ENCODE data around the gene SKP1.

SKP1 gene

DNA sequence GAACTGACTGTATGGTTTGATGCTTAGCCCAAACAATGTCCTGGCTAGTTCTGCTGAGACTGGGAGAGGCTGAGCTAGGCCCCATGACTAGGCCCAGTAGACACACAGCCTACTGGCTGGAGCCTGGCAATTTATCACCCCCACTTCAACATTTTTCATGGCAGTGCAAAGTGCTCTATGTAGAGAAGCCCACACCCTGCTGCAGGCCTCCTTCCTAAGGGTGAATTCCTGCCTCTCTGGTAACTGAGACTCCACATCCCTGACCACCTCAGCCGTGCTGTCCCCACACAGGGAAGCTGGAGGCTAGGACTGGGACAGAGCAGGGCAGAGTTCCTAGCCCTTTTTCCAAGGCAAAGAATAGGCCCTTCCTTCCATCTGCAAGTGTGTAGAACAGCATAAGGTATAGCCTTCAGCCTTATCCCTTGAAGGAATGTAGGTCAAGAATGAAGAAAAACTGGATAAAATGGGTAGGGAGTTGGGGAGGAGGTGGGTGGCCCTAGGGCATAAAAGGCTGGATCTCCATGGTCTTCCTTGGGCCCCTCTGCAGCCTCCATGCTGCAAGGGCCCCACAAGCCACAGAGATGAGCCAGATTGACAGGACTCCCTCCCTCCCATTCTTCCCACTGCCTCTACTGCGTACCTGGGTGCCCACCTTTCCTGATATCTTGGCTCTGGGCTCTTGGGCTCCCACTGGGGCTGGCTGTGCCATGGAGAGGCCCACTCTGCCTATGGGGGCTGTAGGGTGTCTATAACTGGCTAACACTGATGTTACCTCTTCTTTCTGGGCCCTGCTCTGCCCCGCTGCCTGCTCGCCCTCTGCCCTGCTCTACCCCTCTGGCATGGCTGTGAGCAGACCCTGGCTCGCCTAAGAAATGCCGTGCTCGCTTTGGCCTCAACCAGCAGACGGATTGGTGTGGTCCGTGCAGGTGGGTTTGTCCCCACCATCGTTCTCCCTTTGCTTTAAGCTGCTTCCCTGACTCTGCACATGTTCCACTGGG is 32.5 kb downstream of the SKP1 start:
- DNase-seq (ENCODE audit: low read depth) = no peak

DNA sequence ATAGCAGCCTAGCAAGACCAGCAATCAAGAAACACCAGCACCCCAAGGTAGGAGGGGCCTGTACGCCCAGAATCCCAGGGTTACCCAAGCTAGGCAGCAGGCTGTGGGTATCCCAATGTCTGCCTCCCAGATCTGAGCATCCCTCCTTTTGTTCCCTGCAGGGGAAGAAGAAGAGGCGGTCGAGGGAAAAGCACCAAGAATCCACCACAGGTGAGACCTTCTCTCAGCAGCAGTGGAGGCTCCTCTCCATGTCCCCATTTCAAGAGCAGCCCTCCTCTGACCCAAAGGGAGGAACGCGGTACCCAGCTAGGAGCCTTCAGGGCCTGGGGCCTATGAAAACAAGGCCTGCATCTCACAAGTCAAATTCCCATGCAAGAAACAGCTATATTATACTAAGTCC is 33.3 kb downstream of the SKP1 start:
- no peak for DNase-seq (ENCODE audit: low read depth)

DNA sequence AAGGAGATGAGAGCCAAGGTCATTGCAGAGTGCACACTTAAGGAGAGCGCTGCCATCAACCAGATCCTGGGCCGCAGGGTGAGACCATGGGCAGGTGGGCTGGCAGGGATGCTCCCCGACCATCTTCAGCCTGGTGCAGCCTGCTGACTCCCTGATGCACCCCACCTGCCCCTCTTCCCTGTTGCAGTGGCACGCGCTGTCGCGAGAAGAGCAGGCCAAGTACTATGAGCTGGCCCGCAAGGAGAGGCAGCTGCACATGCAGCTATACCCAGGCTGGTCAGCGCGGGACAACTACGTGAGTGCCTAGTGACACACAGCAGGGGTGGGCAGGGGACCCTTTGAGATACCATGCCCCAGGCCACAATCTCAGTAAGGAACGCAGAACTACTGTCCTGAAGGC is 33.9 kb downstream of the SKP1 start:
- DNase-seq (ENCODE audit: low read depth) = no peak

DNA sequence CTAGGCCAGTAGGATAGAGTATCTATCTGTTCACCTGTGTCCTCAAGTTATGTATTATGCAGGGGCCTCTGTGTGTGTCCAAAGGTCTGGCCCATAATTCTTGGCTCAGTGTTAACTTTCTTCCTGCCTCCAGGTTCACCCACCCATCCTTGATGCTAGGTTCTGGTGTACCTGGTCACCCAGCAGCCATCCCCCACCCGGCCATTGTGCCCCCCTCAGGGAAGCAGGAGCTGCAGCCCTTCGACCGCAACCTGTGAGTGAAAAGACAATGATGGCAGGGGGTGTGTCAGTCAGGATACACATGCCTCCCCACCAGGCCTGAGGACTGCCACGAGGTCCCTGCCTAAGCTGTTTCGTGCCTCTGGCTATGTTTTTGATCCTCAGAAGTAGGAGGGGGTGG is 34.7 kb downstream of the SKP1 start:
- no peak for DNase-seq (ENCODE audit: low read depth)

DNA sequence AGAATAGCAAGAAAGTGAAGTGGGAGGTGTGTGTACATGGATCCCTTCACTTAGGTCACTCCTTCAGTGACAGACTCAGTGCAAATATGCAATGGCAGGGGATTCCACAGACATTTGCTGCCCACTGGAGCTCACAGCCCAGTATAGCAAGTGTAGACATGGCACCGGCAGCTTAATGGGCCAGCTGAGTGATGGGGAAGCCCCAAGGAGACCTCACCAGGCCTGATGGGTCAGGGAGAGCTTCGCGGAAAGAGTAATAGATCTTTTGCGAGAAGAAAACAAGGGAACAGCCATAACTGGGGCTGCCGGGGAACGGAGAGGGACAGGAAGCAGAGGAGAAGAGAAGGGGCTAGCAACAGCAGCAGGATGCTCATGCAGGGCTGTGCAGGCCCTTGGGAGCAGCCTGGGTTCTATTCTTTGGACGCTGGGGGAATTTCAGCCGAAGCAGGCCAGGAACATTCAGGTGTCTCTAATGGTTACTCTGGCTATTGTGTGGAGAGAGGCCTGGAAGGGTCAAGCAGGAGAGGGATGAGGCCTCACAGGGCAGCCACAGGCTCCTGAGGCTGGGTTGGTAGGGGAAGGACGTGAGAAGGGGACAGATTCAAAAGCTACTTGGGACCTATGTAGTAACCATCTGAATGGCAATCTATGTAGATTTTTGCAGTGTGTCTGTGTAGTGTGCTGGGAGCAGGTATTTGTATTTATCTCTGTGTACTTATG is 35.3 kb downstream of the SKP1 start:
- DNase-seq (ENCODE audit: low read depth) = no peak

DNA sequence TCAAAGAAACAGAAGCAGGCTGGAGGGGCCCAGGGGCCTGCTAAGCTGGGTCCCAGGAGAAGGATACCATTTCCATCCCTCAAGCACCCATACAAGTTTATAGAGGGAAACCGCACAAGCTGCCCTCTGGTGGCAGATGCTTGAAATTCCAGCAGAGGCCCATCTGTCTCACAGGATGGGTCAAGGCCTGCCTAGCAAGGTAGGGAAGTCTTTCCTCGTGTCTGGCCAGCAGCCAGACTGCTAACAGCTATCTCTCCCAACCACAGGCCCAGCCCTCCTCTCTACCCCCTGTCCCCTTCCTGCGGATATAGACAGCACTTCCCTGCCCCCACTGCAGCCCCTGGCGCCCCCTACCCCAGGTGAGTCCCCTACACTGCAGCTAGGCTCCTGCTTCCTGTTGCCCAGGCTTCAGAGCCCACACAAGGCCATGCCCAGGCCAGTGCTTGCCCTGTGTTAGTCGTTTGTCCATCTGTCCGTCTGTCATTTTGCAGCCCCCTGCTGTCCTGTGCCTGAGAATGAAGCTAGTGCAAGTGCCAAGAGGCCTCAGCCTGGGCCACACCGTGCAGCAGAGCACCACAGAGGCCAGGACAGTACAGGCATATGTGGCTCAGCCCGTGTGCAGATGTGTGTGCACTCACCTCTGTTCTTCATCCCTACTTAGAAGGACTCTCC is 36.1 kb downstream of the SKP1 start:
- no peak for DNase-seq (ENCODE audit: low read depth)

DNA sequence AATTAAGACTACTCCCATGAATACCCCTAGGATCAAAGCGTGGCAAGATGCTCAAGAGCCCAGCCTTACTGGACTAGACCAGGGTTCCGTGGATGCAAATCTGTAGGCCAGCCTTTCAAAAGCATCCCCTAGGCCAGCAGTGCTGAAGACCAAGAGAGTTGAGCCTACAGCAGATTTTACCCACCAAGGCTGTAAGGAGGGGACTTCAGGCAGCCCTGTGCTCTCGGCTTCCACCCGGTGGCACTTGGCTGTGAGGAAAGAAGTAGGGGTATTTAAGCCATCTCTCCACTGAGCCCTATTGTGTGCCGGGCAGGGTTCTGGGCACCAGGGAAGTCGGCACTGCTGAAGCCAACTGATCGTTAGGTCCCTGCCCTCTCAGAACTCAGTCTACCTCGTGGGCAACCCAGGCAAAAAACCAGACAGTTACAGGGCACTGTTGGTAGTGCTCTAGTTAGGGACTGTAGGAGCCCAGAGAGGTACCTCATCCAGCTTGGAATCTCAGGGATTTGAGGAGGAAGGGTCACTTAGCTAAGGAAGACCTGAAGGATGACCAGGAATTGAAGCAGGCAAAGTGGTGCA is 36.8 kb downstream of the SKP1 start:
- DNase-seq (ENCODE audit: low read depth) = no peak

DNA sequence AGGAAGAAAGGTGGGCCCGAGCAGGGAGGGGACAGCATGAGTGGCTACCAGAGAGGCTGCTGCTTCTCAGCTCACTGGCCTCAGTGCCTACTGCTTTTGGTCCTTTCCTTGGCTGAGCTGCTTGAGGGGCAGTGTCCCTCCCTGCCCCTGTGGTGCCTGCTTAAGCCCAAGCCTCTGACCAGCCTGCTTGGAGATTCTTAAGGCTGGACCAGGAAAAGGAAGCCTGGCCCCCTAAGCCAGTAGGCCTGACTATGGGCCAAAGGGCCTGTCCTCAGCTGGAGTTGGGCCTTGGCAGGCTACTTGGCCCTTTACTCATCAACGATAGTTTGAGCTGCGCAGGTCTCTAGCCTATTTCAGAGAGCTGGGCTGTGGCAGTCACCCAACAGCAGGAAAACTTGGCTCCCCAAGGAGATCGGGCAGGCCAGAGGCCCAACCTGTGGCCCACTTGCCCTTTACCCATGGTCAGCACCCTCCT is 37.3 kb downstream of the SKP1 start:
- DNase-seq (ENCODE audit: low read depth) = no peak

DNA sequence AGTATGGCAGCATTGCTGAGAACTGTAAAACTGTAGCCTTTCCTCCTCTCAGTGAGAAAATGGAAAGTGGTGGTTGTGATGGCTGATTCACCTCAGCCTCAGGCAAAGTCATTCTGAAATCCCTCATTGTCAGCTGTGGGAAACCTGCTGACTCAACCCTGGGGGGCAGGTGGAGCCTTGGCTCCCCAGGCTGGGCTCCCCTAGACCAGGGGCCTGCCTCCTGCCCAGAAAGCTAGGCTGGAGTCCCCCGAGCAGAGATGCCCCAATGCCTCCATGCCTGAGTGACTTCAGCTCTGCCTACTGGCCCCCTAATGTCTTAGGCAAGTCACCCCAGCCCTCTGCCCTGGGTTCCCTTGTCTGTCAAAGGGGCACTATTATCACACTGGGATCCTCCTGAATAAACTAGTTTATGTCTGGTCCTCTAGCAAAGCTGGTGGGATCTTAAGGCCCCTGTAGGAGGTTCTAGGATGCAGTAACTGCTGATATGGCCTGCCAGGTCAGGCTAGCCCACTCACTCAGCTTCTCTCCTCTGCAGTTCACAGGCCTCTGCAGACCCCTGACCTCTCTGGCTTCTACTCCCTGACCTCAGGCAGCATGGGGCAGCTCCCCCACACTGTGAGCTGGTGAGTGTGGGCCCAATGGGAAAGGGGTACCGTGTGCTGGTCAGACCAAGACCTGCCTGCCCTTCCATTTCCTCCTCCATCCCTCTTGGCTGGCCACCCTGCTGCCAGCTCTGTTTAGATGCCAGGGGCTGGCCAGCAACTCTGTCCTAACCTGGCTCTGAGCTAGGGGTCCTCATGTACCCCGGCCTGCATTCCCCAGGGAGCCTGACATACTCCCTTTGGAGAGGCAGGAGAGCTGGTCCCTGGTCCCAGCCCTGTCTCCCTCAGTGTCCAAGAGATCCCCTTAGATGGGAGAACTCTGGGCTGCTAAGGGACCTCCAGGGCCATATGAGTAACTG is 38.1 kb downstream of the SKP1 start:
- DNase-seq (ENCODE audit: low read depth) = peak; percentile 29

DNA sequence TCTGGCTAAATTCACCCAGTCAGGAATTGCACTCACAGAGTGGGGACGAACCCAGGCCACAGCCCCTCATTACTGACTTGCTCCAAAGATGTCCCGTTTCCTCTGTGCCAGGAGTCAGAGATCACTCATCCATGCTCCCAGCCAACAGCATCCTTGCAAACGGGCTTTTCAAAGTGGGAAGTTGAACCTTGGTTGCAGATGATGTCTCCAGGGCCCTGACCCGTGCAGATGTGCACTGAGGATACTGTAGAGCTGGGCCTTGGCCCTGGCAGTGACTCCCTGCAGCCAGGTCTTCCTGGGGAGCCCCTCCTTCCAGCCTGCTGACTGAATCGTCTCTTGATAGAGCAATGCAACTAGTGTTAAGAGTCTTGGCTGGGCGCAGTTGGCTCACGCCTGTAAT is 40.0 kb downstream of the SKP1 start:
- no peak for DNase-seq (ENCODE audit: low read depth)

DNA sequence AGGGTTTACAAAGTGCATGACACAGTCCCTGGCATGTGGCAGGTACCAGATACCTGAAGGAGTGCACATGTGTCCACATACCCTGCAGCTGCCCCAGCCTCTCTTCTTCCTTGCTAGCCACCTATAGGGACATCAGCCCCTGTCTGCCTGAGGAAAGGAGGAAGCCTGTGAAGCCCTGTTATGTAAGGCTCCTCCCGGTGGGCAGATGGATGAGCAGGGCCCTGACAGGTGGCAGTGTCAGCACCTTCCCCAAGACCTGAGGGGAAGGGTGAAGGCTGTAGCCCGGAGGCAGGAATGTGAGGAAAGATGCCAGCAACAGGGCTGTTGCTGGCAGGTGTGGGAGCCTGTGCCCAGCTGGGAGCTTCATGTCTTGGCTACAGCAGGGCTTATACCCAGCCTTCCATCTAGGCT is 40.5 kb downstream of the SKP1 start:
- DNase-seq (ENCODE audit: low read depth) = no peak

DNA sequence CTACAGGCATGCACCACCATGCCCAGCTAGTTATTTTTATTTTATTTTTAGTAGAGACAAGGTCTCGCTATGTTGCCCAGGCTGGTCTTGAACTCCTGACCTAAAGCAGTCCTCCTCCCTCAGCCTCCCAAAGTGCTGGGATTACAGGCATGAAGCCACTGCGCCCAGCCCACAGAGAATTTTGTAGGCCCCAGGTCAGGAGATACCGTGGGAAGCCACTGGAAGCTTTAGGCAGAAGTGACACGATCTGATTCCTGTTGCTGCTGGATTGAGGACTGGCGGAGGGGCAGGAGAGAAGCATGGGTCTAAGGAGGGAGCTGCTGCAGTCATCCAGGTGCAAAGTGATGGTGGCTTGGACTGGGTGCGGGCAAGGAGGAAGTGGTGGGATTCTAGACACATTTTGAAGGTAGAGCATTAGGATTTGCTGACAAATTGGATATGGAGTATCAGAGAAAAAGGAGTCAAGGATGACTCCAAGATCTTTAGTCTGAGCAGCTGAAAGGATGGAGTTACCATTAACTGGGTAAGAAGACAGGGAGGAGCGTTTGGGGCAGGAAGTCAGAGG is 41.6 kb downstream of the SKP1 start:
- DNase-seq (ENCODE audit: low read depth) = no peak

DNA sequence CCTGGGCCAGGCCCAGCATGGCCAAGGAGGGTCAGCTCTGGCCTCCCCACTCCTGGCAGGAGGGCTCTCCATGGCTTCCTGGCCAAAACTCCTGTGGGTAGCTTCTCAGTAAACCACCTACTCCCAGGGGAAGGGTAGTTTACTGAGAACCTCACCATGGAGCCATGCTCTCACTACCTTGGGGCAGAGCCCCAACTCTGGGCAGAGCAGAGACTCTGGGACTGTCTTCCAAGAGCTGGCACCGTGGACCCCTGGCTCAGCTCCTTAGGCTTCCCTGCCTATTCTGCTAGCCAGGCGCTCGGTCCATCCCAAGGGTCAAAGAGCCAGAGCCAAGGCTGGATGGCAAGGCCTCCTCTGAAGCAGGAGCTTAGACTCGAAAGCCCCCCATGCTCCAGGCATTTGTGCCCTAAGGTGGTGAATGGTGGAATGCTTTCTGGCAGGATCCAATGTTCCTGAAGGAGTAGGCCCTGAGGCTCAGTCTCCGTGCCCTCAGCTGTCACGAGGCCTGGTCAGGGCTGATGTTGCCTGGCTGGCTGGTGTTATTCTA is 42.7 kb downstream of the SKP1 start:
- DNase-seq (ENCODE audit: low read depth) = no peak

DNA sequence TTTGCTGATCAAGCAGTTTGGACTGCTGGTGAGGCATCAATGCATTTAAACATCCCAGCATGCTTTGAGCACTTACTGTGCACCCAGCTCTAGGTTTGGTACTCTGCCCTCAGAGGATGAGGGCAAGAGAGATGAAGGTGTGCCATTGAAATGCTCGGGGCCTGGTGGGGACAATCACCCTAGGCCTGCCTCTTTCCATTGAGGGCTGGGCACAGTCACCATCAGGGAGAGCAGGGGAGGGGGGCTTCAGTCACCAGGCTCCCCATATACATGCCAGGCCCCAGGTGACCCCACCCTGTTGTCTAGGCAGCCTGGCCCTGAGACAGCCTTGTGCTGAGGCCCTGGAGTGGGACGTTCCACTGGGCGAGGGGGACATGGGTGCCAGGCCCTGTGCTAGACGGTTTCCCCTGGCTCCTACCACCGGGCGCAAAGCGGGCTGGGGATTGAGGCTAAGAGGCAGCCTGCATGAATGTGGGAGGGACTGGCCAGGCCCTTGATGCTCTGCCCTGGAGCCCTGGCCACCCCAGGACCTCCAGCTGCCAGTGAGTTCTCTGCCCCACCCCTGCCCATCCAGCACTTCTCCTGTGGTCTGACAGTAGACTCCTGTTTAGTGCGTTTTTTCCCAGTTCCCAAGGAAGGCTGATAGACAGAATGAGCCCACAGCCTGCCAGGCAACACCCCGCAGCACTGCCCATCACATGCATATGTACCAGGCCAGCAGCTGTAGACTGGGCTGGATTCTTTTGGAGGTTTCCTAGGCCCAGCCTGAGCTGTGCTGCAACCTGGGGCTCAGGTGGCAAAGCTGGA is 43.4 kb downstream of the SKP1 start:
- DNase-seq (ENCODE audit: low read depth) = no peak

DNA sequence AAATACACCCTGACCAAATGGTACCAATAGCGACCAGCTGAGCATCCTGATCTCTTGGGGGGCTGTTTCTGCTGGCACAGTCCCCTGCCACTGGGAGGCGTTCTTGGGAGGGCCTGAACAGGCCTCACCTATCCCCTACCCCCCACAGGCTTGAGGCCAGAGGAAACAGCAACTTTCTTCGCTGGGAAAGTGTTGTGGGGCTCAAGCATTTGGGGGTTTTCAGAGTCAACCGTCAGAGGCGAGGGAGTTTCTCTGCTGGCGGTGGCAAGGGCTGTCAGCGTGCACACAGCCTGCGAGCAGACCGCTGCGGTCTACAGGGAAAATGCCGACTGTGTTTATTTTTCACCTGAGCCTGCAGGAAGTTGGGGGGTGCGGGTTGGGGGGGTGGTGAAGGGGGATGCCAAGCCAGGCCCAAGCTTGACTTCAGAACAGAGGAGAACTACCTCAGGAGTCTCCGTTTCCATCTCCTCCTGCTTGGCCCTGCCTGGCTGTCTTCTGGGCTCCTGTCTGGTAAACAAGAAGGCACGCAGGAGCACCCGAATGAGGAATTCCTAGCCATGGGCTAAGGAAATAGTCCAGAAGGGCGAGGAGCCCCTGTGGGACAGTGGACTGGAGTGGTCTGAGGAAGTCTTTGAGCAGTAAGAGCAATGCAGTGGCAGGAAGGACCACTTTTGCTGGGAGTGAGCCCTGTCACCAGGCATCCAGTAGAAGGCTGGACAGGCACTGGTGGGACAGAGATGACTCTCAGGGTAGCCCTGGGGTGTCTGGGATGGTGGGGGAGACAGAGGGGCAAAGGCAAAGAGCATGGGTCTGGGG is 44.2 kb downstream of the SKP1 start:
- no peak for DNase-seq (ENCODE audit: low read depth)

DNA sequence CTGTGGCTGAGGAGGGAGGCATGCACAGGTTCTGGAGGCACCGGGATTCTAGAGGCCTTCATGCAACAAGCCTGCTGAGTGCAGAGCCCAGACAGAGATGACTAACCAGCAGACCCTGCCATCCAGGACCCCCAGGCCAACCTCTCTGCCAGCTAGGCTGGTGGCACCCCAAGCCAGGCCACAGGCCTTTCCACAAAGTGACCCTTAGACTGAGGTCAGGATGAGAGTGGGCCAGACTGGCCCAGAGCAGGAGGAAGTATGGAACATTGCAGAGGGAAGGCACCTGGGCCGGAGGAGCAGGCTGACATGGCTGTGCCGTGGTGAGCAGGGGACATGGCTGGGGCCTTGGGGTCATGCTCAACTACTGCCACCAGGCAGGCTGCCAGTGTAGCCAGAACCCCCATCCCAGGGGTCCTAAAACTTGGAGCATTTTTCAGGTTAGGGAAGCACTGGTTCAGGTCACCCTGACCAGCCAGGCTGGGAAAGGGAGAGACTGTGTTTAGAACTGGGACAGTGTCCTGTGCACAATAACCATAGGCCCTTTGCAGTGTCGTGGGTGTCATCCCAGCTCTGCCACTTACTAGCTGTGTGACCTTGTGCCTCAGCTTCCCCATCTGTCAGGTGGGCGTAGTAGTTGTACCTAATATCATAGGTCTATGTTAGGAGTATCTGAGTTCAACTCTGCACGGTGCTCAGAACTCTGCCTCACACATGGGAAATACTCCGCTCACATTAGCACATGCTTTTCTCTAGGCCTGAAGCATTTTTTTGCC is 45.0 kb downstream of the SKP1 start:
- DNase-seq (ENCODE audit: low read depth) = no peak

DNA sequence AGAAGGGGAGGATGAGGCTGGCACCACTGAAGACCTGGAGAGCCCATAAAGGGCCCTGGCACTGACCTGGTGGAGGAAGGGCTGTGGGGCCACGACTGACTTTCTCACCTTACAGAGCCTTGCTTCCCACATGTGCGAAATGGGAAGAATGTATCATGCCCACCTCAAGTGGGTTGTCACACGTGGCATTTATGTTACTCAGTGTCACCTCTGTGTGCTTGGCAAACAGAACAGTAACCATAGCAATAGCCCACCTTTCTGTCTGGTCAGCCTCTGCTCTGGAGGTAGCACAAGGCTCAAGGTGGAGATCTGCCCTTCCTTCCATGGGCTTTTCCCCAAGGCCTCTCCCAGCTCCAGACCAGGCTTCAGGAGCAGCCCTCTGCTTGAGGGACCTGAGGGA is 45.6 kb downstream of the SKP1 start:
- DNase-seq (ENCODE audit: low read depth) = no peak

All from GM04503 (cell line).